Endothelial cell of umbilical vein (primary cell): ENCODE results near the gene FOXS1. TPM values are rescaled to one million over a fixed set of nuclear protein-coding genes. Genes with fewer than 3 reads are reported as not detected.

Experiments
- BruUV-seq: library from RNA; stranded (reverse); fragments of 400-500 nt; replicated peaks from 2 replicates; lab custom pipeline; 2021; lab: Mats Ljungman, UMichigan
- CTCF ChIA-PET: fragments of 300-600, 350-600 bp; sonication (Branson Sonifier 250); formaldehyde crosslinking; loops from one replicate; lab custom pipeline; 2021; ENCODE audit warnings: antibody characterized with exemption, inconsistent platforms; lab: Charles Lee
- POLR2A ChIA-PET: fragments of 300-600, 350-600 bp; sonication (Branson Sonifier 250); formaldehyde crosslinking; loops from one replicate; lab custom pipeline; 2021; ENCODE audit warnings: antibody characterized with exemption, inconsistent platforms; lab: Charles Lee
- DNase-seq: peaks from one replicate; pipeline ENCODE4 v3.0.0-alpha.2; 2011; ENCODE audit warnings: low read depth, low spot score
- FAIRE-seq: peaks from 2 replicates; lab custom pipeline; 2011; peaks lifted over from hg19 to GRCh38; lab: Jason Lieb, UNC
- H2AFZ ChIP-seq: 2 replicates; pipeline ENCODE4 v1.6.0; 2012; ENCODE audit warnings: low read depth, low read length, control low read depth, inconsistent platforms
- H3K27ac ChIP-seq: 2 replicates; pipeline ENCODE4 v1.5.1; 2011; ENCODE audit warnings: low read depth, mild to moderate bottlenecking, control low read depth, low read length, moderate library complexity; ENCODE audit not compliant: insufficient read depth
- H3K27me3 ChIP-seq, 2 experiments: 2 replicates each; pipeline versions ENCODE4 v1.6.0 to v1.6.1; 2011; ENCODE audit warnings: low read length in 2 of 2, mixed read lengths in 1 of 2; ENCODE audit not compliant: control insufficient read depth in 2 of 2, insufficient read depth in 2 of 2
- H3K36me3 ChIP-seq, 2 experiments: 2 replicates in 1 of 2; 3 replicates in 1 of 2; pipeline ENCODE4 v1.5.1; 2011; ENCODE audit warnings: low read length in 2 of 2, mild to moderate bottlenecking in 1 of 2, moderate library complexity in 1 of 2; ENCODE audit not compliant: control insufficient read depth in 2 of 2, insufficient read depth in 2 of 2; ENCODE audit errors: extremely low read depth in 1 of 2
- H3K4me1 ChIP-seq: 3 replicates; pipeline ENCODE4 v1.5.1; 2011; ENCODE audit warnings: mild to moderate bottlenecking, low read length; ENCODE audit not compliant: control insufficient read depth, insufficient read depth; ENCODE audit errors: extremely low read depth
- H3K4me2 ChIP-seq: 2 replicates; pipeline ENCODE4 v1.6.1; 2011; ENCODE audit warnings: low read length, control low read depth, mixed read lengths; ENCODE audit not compliant: insufficient read depth
- H3K4me3 ChIP-seq, 3 experiments: fragments of 200-600 bp in 1 of 3; sonication (generic), shearing (Covaris generic) in 1 of 3; replicated peaks in 1 of 3; 2 replicates each; pipeline ENCODE4 v1.5.1; 2011 to 2016; ENCODE audit warnings: control low read depth in 3 of 3, low read length in 3 of 3, mild to moderate bottlenecking in 2 of 3, inconsistent platforms in 1 of 3, low read depth in 1 of 3, moderate library complexity in 1 of 3; ENCODE audit not compliant: insufficient read depth in 1 of 3
- H3K79me2 ChIP-seq: 2 replicates; pipeline ENCODE4 v1.6.0; 2012; ENCODE audit warnings: low read length, inconsistent platforms; ENCODE audit not compliant: control insufficient read depth, insufficient read depth
- H3K9ac ChIP-seq: replicated peaks from 2 replicates; pipeline ENCODE3; 2011; ENCODE audit warnings: low read length, control low read depth; ENCODE audit not compliant: insufficient read depth; ENCODE audit errors: extremely low read depth
- H3K9me1 ChIP-seq: replicated peaks from 3 replicates; pipeline ENCODE4 v1.6.0; 2011; ENCODE audit warnings: mild to moderate bottlenecking, low read length; ENCODE audit not compliant: control insufficient read depth, insufficient read depth; ENCODE audit errors: extremely low read depth
- H3K9me3 ChIP-seq: replicated peaks from 2 replicates; pipeline ENCODE4 v1.5.1; 2012; ENCODE audit warnings: low read length, inconsistent platforms; ENCODE audit not compliant: control insufficient read depth, insufficient read depth
- H4K20me1 ChIP-seq: replicated peaks from 2 replicates; pipeline ENCODE3; 2011; ENCODE audit warnings: mild to moderate bottlenecking, low read length; ENCODE audit not compliant: control insufficient read depth, insufficient read depth; ENCODE audit errors: extremely low read depth
- EZH2 ChIP-seq: IDR thresholded peaks from 2 replicates; pipeline ENCODE4 v1.6.1; 2012; ENCODE audit warnings: borderline replicate concordance, low read depth, mild to moderate bottlenecking, moderate library complexity, low read length, inconsistent platforms; ENCODE audit not compliant: severe bottlenecking
- FOS ChIP-seq: IDR thresholded peaks from 2 replicates; pipeline ENCODE4 v1.6.1; 2011; ENCODE audit warnings: mild to moderate bottlenecking, low read length, moderate library complexity, borderline replicate concordance; ENCODE audit not compliant: insufficient read depth
- GATA2 ChIP-seq: IDR thresholded peaks from 2 replicates; pipeline ENCODE4 v1.7.0; 2011; ENCODE audit warnings: low read depth, mild to moderate bottlenecking, moderate library complexity, mixed read lengths, low read length; ENCODE audit not compliant: insufficient read length, insufficient read depth
- JUN ChIP-seq: IDR thresholded peaks from 2 replicates; pipeline ENCODE4 v1.6.1; 2011; ENCODE audit warnings: borderline replicate concordance, low read depth; ENCODE audit not compliant: insufficient read length, insufficient read depth
- MYC ChIP-seq: IDR thresholded peaks from one replicate; pipeline ENCODE4 v1.6.1; 2011; ENCODE audit warnings: mild to moderate bottlenecking, low read depth, low read length
- POLR2A ChIP-seq: IDR thresholded peaks from 2 replicates; pipeline ENCODE4 v1.6.1; 2012; ENCODE audit warnings: low read depth, mild to moderate bottlenecking, control low read depth, low read length
- POLR2AphosphoS5 ChIP-seq: IDR thresholded peaks from 2 replicates; pipeline ENCODE4 v1.6.1; 2012; ENCODE audit warnings: low read depth, mild to moderate bottlenecking, control low read depth, low read length, moderate library complexity; ENCODE audit not compliant: insufficient read depth
- dilution Hi-C: fragments of 300-500 bp; cut with MboI; formaldehyde crosslinking; loops from one replicate; pipeline ENCODE4 v1.15.0; 2019; ENCODE audit warnings: low sequenced_read_pairs; ENCODE audit not compliant: extremely low pct_ligation_motif_present
- intact Hi-C: fragments of 100-400 bp; cut with micrococcal nuclease; formaldehyde crosslinking; loops from one replicate; pipeline ENCODE4 v1.10.0; 2022
- polyA plus RNA-seq, 4 experiments: library from polyadenylated mRNA; depleted of rRNA in 3 of 4; stranded (reverse) in 3 of 4; unstranded in 1 of 4; fragments of >200 nt; gene quantifications; 2 replicates each; pipeline versions ENCODE4 v1.2.1 to v1.2.3, GENCODE V29; 2011 to 2012; ENCODE audit warnings: missing spikeins in 1 of 4
- total RNA-seq: library from RNA; stranded (reverse); gene quantifications from 2 replicates; pipeline ENCODE4 v1.2.3, GENCODE V29; 2021
- TF ChIP-seq, protein P1 (sequence below), 2 donors: IDR thresholded peaks; 1 replicate in 1 of 2; 2 replicates in 1 of 2; pipeline ENCODE4 v1.5.1; 2011; ENCODE audit warnings: low read length in 2 of 2, mild to moderate bottlenecking in 2 of 2, moderate library complexity in 2 of 2, control low read depth in 1 of 2, inconsistent platforms in 1 of 2, low read depth in 1 of 2; ENCODE audit not compliant: insufficient read depth in 1 of 2; ENCODE audit errors: extremely low read depth in 1 of 2
- TF ChIP-seq, protein P2 (sequence below): IDR thresholded peaks from 2 replicates; pipeline ENCODE4 v1.6.1; 2011; ENCODE audit not compliant: insufficient read depth, insufficient read length

Gene FOXS1
- total and polyA plus RNA-seq, 2 donors (not counting 3 experiments of a cell fraction or from before 2014, with no cell fraction given) = 0.84 TPM; not detected in 1

DNA sequence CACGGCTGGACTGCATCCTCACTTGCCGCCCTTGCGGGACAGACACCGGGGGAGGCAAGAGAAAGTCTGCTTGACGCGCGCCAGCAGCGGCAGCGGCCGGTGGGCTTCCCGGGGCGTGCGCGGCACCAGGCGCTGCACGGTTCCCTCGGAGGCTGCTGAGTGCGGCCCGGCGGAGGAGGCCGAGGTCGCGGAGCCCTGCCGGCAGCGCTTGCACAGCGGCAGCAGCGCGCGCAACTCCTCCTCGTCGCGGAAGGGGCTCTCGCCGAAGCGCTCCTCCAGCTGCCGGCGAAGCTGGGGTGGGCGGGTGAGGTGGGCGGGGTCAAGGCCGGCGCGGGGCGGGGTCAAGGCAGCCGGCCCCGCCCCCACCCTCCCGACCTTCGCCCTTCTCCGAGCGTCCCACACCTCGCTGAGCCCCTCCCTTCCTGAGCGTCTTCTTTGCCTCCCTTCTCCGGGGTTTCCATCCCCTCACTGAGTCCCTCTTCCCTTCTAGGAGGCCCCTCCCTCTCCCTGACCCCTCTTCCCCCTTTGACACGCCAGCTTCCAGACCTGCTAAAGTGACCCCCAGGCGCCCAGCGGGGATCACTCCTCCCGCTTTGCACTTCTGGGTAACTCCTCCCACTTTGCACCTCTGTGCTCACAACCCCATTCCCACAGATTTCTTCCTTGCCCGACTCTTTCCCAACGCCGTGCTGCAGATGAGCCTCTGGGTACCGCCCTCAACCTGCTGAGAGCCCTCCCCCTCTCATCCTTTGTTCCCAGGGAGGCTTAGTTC lies 16.2 kb upstream of the FOXS1 start:
- Histone ChIP-seq H4K20me1 (no peaks in the 10 kb centered on the region), H3K4me2 (peak overlapping the region; percentile 64), H3K4me3 (peak overlapping the region in 2 of 3 experiments; percentile 32 to 37), H3K27me3 (peaks cover 21 to 26% of the 10 kb centered on the region in 2 experiments), H3K4me1 (no peaks in the 10 kb centered on the region), H3K79me2 (no peaks in the 10 kb centered on the region), H3K9me3 (no peaks in the 10 kb centered on the region), H3K9ac (no peak overlapping the region), H3K9me1 (no peaks in the 10 kb centered on the region), H3K27ac (no peak overlapping the region), H3K36me3 (no peaks in the 10 kb centered on the region), H2AFZ (peak overlapping the region; percentile 40)
- intact Hi-C loops = no loop called here
- TF ChIP-seq, protein P1, sequence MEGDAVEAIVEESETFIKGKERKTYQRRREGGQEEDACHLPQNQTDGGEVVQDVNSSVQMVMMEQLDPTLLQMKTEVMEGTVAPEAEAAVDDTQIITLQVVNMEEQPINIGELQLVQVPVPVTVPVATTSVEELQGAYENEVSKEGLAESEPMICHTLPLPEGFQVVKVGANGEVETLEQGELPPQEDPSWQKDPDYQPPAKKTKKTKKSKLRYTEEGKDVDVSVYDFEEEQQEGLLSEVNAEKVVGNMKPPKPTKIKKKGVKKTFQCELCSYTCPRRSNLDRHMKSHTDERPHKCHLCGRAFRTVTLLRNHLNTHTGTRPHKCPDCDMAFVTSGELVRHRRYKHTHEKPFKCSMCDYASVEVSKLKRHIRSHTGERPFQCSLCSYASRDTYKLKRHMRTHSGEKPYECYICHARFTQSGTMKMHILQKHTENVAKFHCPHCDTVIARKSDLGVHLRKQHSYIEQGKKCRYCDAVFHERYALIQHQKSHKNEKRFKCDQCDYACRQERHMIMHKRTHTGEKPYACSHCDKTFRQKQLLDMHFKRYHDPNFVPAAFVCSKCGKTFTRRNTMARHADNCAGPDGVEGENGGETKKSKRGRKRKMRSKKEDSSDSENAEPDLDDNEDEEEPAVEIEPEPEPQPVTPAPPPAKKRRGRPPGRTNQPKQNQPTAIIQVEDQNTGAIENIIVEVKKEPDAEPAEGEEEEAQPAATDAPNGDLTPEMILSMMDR (IDR thresholded peaks at IDR 0.05; ENCODE audit: extremely low read depth in 1 of 2, insufficient read depth in 1 of 2, low read depth in 1 of 2, low read length in 2 of 2) = no peak
- TF ChIP-seq FOS (no peak), GATA2 (no peak), POLR2A (no peak), MYC (no peak), POLR2AphosphoS5 (no peak), JUN (no peak), EZH2 (no peak)
- TF ChIP-seq, protein P2, sequence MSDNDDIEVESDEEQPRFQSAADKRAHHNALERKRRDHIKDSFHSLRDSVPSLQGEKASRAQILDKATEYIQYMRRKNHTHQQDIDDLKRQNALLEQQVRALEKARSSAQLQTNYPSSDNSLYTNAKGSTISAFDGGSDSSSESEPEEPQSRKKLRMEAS = no peak
- ChIA-PET CTCF (interaction anchor here (2.1 to 3.9 kb wide), 3 partner anchors 15 to 170 kb away, joined by 8 to 25 read pairs (median 11); partner anchors contain the start of gene PDRG1), POLR2A (no interaction called here)
- dilution Hi-C loops = no loop called here
- no TSS peak for BruUV-seq
- DNase-seq = peak; percentile 56
- FAIRE-seq = peak; percentile 74
